Keratinocyte (primary cell): ENCODE data around the gene KRTAP10-12. TPM values are rescaled to one million over a fixed set of nuclear protein-coding genes. Genes with fewer than 3 reads are reported as not detected.

Source experiments
- DNase-seq: peaks from one replicate; pipeline ENCODE4 v3.0.0-alpha.2; 2011; ENCODE audit warnings: low read depth, missing footprints, low spot score
- FAIRE-seq: peaks from 2 replicates; lab custom pipeline; 2011; peaks lifted over from hg19 to GRCh38; lab: Jason Lieb, UNC
- H2AFZ ChIP-seq: 2 replicates; pipeline ENCODE4 v1.6.0; 2012; ENCODE audit warnings: low read length, control low read depth, inconsistent platforms; ENCODE audit not compliant: control insufficient read depth
- H3K27ac ChIP-seq: 2 replicates; pipeline ENCODE4 v1.5.1; 2011; ENCODE audit warnings: low read length; ENCODE audit not compliant: control insufficient read depth, insufficient read depth
- H3K27me3 ChIP-seq: 3 replicates; pipeline ENCODE4 v1.6.0; 2011; ENCODE audit warnings: low read length; ENCODE audit not compliant: control insufficient read depth, insufficient read depth; ENCODE audit errors: extremely low read depth
- H3K36me3 ChIP-seq, 2 experiments: 2 replicates in 1 of 2; 3 replicates in 1 of 2; pipeline ENCODE4 v1.5.1; 2011; ENCODE audit warnings: low read length in 2 of 2, mild to moderate bottlenecking in 1 of 2; ENCODE audit not compliant: control insufficient read depth in 2 of 2, insufficient read depth in 2 of 2; ENCODE audit errors: extremely low read depth in 1 of 2
- H3K4me1 ChIP-seq: 3 replicates; pipeline ENCODE4 v1.5.1; 2011; ENCODE audit warnings: low read length; ENCODE audit not compliant: control insufficient read depth, insufficient read depth; ENCODE audit errors: extremely low read depth
- H3K4me2 ChIP-seq: 3 replicates; pipeline ENCODE4 v1.6.0; 2011; ENCODE audit warnings: low read depth, low read length; ENCODE audit not compliant: control insufficient read depth, insufficient read depth; ENCODE audit errors: extremely low read depth
- H3K4me3 ChIP-seq, 3 experiments: fragments of 200-600 bp in 1 of 3; sonication (generic) in 1 of 3; 2 replicates in 2 of 3; 3 replicates in 1 of 3; pipeline ENCODE4 v1.5.1; 2011 to 2016; ENCODE audit warnings: low read length in 3 of 3, mild to moderate bottlenecking in 3 of 3, control low read depth in 2 of 3, inconsistent platforms in 1 of 3, low read depth in 1 of 3, mixed read lengths in 1 of 3, mixed run types in 1 of 3, moderate library complexity in 1 of 3; ENCODE audit not compliant: control insufficient read depth in 2 of 3, insufficient read depth in 2 of 3; ENCODE audit errors: extremely low read depth in 1 of 3
- H3K79me2 ChIP-seq: 2 replicates; pipeline ENCODE4 v1.6.0; 2012; ENCODE audit warnings: low read length; ENCODE audit not compliant: control insufficient read depth, insufficient read depth
- H3K9ac ChIP-seq: 3 replicates; pipeline ENCODE4 v1.6.0; 2011; ENCODE audit warnings: low read length; ENCODE audit not compliant: control insufficient read depth, insufficient read depth; ENCODE audit errors: extremely low read depth
- H3K9me1 ChIP-seq: 3 replicates; pipeline ENCODE4 v1.6.0; 2011; ENCODE audit warnings: low read length; ENCODE audit not compliant: control insufficient read depth, insufficient read depth; ENCODE audit errors: extremely low read depth
- H3K9me3 ChIP-seq: 2 replicates; pipeline ENCODE4 v1.5.1; 2012; ENCODE audit warnings: low read depth, low read length; ENCODE audit not compliant: control insufficient read depth
- H4K20me1 ChIP-seq: 3 replicates; pipeline ENCODE4 v1.6.0; 2011; ENCODE audit warnings: low read length; ENCODE audit not compliant: control insufficient read depth, insufficient read depth; ENCODE audit errors: extremely low read depth
- EZH2 ChIP-seq: IDR thresholded peaks from one replicate; pipeline ENCODE4 v1.6.1; 2012; ENCODE audit warnings: inconsistent platforms, mild to moderate bottlenecking, low read length, moderate library complexity
- dilution Hi-C: fragments of 300-500 bp; cut with MboI; formaldehyde crosslinking; loops from one replicate; pipeline ENCODE4 v1.7.0; 2020; ENCODE audit warnings: low sequenced_read_pairs; ENCODE audit not compliant: extremely low pct_ligation_motif_present
- polyA plus RNA-seq, 5 experiments: library from polyadenylated mRNA; depleted of rRNA in 3 of 5; stranded (reverse) in 3 of 5; stranded (forward) in 1 of 5; unstranded in 1 of 5; fragments of >200 nt; gene quantifications; 1 replicate in 1 of 5; 2 replicates in 3 of 5; 3 replicates in 1 of 5; pipeline versions ENCODE4 v1.2.1 to v1.2.3, GENCODE V29; 2011 to 2012; ENCODE audit warnings: missing spikeins in 2 of 5, low read depth in 1 of 5, low replicate concordance in 1 of 5
- TF ChIP-seq, protein P1 (sequence below), 3 experiments: IDR thresholded peaks in 1 of 3; conservative IDR thresholded peaks in 1 of 3; optimal IDR thresholded peaks in 1 of 3; 2 replicates in 2 of 3; 3 replicates in 1 of 3; pipeline versions ENCODE3 to v1.5.1; 2011; ENCODE audit warnings: low read length in 3 of 3, mild to moderate bottlenecking in 3 of 3, moderate library complexity in 2 of 3, control low read depth in 1 of 3, inconsistent platforms in 1 of 3; ENCODE audit not compliant: insufficient read depth in 2 of 3; ENCODE audit errors: extremely low read depth in 1 of 3

Gene KRTAP10-12
- polyA plus RNA-seq, 1 donor (not counting 4 experiments of a cell fraction or from before 2014, with no cell fraction given) = not detected

GRCh38 chr21:44724196-44724595 is 27.2 kb downstream of the KRTAP10-12 start:
- FAIRE-seq (no peak), DNase-seq (no peak)
- no peak overlapping the region for H3K27ac ChIP-seq
- H3K4me1 ChIP-seq = no peaks in the 10 kb centered on the region
- TF ChIP-seq EZH2 = no peak
- TF ChIP-seq, protein P1, sequence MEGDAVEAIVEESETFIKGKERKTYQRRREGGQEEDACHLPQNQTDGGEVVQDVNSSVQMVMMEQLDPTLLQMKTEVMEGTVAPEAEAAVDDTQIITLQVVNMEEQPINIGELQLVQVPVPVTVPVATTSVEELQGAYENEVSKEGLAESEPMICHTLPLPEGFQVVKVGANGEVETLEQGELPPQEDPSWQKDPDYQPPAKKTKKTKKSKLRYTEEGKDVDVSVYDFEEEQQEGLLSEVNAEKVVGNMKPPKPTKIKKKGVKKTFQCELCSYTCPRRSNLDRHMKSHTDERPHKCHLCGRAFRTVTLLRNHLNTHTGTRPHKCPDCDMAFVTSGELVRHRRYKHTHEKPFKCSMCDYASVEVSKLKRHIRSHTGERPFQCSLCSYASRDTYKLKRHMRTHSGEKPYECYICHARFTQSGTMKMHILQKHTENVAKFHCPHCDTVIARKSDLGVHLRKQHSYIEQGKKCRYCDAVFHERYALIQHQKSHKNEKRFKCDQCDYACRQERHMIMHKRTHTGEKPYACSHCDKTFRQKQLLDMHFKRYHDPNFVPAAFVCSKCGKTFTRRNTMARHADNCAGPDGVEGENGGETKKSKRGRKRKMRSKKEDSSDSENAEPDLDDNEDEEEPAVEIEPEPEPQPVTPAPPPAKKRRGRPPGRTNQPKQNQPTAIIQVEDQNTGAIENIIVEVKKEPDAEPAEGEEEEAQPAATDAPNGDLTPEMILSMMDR (optimal IDR thresholded peaks at IDR 0.05 in 1 of 3, IDR thresholded peaks at IDR 0.05 in 1 of 3, conservative IDR thresholded peaks at IDR 0.05 in 1 of 3; ENCODE audit: extremely low read depth in 1 of 3, insufficient read depth in 2 of 3, low read length in 3 of 3) = no peak
- H3K4me3 ChIP-seq = no peak overlapping the region
- dilution Hi-C loops = no loop called here
- H3K9me1 ChIP-seq = no peaks in the 10 kb centered on the region
- H3K36me3 ChIP-seq = no peaks in the 10 kb centered on the region
- H4K20me1 ChIP-seq = no peaks in the 10 kb centered on the region
- H3K9ac ChIP-seq = no peak overlapping the region
- no peak overlapping the region for H3K4me2 ChIP-seq
- peaks cover 21% of the 10 kb centered on the region for H3K27me3 ChIP-seq
- H3K9me3 ChIP-seq = no peaks in the 10 kb centered on the region
- H3K79me2 ChIP-seq = no peaks in the 10 kb centered on the region
- H2AFZ ChIP-seq = no peak overlapping the region

DNA sequence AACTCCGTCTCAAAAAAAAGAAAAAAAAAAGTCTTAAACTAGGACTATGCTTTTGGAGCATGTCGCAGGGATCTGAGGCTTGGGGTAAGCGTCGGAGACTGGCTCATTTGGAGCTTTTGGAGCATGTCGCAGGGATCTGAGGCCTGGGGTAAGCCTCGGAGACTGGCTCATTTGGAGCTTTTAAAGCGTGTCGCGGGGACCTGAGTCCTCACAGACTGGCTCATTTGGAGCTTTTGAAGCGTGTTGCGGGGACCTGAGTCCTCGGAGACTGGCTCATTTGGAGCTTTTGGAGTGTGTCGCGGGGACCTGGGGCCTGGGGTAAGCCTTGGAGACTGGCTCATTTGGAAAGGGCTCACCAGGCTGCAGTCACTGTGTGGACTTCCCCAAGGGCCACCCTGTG is 28.0 kb downstream of the KRTAP10-12 start:
- no peak overlapping the region for H3K27ac ChIP-seq
- dilution Hi-C loops = loop anchor here (25.0 kb wide), 1 partner anchor 238 kb away; no protein-coding TSS in a partner anchor
- H3K4me2 ChIP-seq = no peak overlapping the region
- no peak overlapping the region for H3K9ac ChIP-seq
- no peaks in the 10 kb centered on the region for H3K36me3 ChIP-seq
- H3K4me1 ChIP-seq = no peaks in the 10 kb centered on the region
- TF ChIP-seq EZH2 = no peak
- TF ChIP-seq, protein P1 (optimal IDR thresholded peaks at IDR 0.05 in 1 of 3, IDR thresholded peaks at IDR 0.05 in 1 of 3, conservative IDR thresholded peaks at IDR 0.05 in 1 of 3; ENCODE audit: extremely low read depth in 1 of 3, insufficient read depth in 2 of 3, low read length in 3 of 3) = no peak
- no peaks in the 10 kb centered on the region for H4K20me1 ChIP-seq
- FAIRE-seq (no peak), DNase-seq (no peak)
- H3K79me2 ChIP-seq = no peaks in the 10 kb centered on the region
- no peak overlapping the region for H3K4me3 ChIP-seq
- no peaks in the 10 kb centered on the region for H3K9me1 ChIP-seq
- H3K27me3 ChIP-seq = peaks cover 21% of the 10 kb centered on the region
- no peaks in the 10 kb centered on the region for H3K9me3 ChIP-seq
- H2AFZ ChIP-seq = no peak overlapping the region
